HG03378 (cell line): ENCODE results near the gene ZNF91.
"Not testable (repeated sequence)": the region's sequence is repeated elsewhere in the genome, so short reads cannot be mapped to it uniquely, and the experiment has no call there.

Source experiments
- ATAC-seq: cut with Tn5 transposase; IDR thresholded peaks from one replicate; pipeline ENCODE4 v1.9.1; 2021; ENCODE audit warnings: mild to moderate bottlenecking, moderate library complexity; ENCODE audit not compliant: unreplicated experiment

Gene ZNF91

GRCh38 chr19:23395041-23395721, at the start of gene ZNF91:
TSS of gene ZNF91 (minus strand) at chr19:23395471. CDS start at chr19:23395354, 117 bp downstream.
- peak; percentile 97 for ATAC-seq

- no peak for ATAC-seq
Observed at GRCh38 chr19:23440791-23441190, 45.5 kb upstream of the ZNF91 start.

GRCh38 chr19:23440207-23440606, 44.9 kb upstream of the ZNF91 start:
- no peak for ATAC-seq

GRCh38 chr19:23439623-23440022, 44.4 kb upstream of the ZNF91 start:
- ATAC-seq = no peak

GRCh38 chr19:23437901-23438300, 42.6 kb upstream of the ZNF91 start:
- no peak for ATAC-seq

- ATAC-seq = no peak
Observed at GRCh38 chr19:23436944-23437343, 41.7 kb upstream of the ZNF91 start.

GRCh38 chr19:23436318-23436717, 41.0 kb upstream of the ZNF91 start:
- no peak for ATAC-seq

GRCh38 chr19:23420824-23421223, 25.6 kb upstream of the ZNF91 start:
- no peak for ATAC-seq

GRCh38 chr19:23419261-23419660, 24.0 kb upstream of the ZNF91 start:
- ATAC-seq = not testable (repeated sequence)

- no peak for ATAC-seq
Observed at GRCh38 chr19:23415561-23416191, 20.4 kb upstream of the ZNF91 start.

- ATAC-seq = no peak
Observed at GRCh38 chr19:23415034-23415433, 19.8 kb upstream of the ZNF91 start.

- no peak for ATAC-seq
Observed at GRCh38 chr19:23410155-23410554, 14.9 kb upstream of the ZNF91 start.

GRCh38 chr19:23409392-23410048, 14.2 kb upstream of the ZNF91 start:
- ATAC-seq = no peak

- no peak for ATAC-seq
Observed at GRCh38 chr19:23407616-23408133, 12.4 kb upstream of the ZNF91 start.

- no peak for ATAC-seq
Observed at GRCh38 chr19:23406721-23407120, 11.4 kb upstream of the ZNF91 start.

- ATAC-seq = no peak
Observed at GRCh38 chr19:23406091-23406490, 10.8 kb upstream of the ZNF91 start.

- ATAC-seq = no peak
Observed at GRCh38 chr19:23404676-23405075, 9.4 kb upstream of the ZNF91 start.

- no peak for ATAC-seq
Observed at GRCh38 chr19:23403581-23404324, 8.5 kb upstream of the ZNF91 start.

GRCh38 chr19:23403052-23403451, 7.8 kb upstream of the ZNF91 start:
- ATAC-seq = no peak

GRCh38 chr19:23402388-23402787, 7.1 kb upstream of the ZNF91 start:
- ATAC-seq = no peak

- no peak for ATAC-seq
Observed at GRCh38 chr19:23401086-23401610, 5.9 kb upstream of the ZNF91 start.
